IMR-90 (cell line): Measurements from ENCODE around the gene BCL2L15. TPM values are rescaled to one million over a fixed set of nuclear protein-coding genes. Genes with fewer than 3 reads are reported as not detected.

ENCODE experiments used
- ATAC-seq: fragments of 200-7000 bp; cut with Tn5 transposase; 2 replicates; pipeline ENCODE4 v1.9.1; 2020; ENCODE audit warnings: low read depth, mild to moderate bottlenecking, moderate library complexity
- BruUV-seq: library from RNA; stranded (reverse); fragments of 400-500 nt; replicated peaks from 2 replicates; lab custom pipeline; 2021; lab: Mats Ljungman, UMichigan
- CTCF ChIA-PET: fragments of 300-600 bp; formaldehyde crosslinking; extraction: SDS; loops from one replicate; lab custom pipeline; 2021; ENCODE audit warnings: antibody characterized with exemption; lab: Yijun Ruan, JAX
- POLR2A ChIA-PET: fragments of 300-600 bp; sonication (Branson Sonifier 250); formaldehyde crosslinking; loops from one replicate; lab custom pipeline; 2022; ENCODE audit warnings: antibody characterized with exemption; ENCODE audit not compliant: unreplicated experiment; lab: Charles Lee
- DNase-seq: peaks from one replicate; pipeline ENCODE4 v3.0.0; 2013
- H2AFZ ChIP-seq: replicated peaks from 2 replicates; pipeline ENCODE3; 2013; ENCODE audit warnings: low read length, mild to moderate bottlenecking; ENCODE audit not compliant: poor library complexity
- H2AK5ac ChIP-seq: 2 replicates; pipeline ENCODE4 v1.6.1; 2013; ENCODE audit warnings: low read depth, low read length, inconsistent platforms
- H2AK9ac ChIP-seq: replicated peaks from 2 replicates; pipeline ENCODE3; 2013; ENCODE audit warnings: mild to moderate bottlenecking, low read depth, low read length, moderate library complexity; ENCODE audit not compliant: poor library complexity
- H2BK120ac ChIP-seq: 2 replicates; pipeline ENCODE4 v1.6.1; 2013; ENCODE audit warnings: low read depth, low read length, inconsistent platforms
- H2BK15ac ChIP-seq: 3 replicates; pipeline ENCODE4 v1.6.1; 2013; ENCODE audit warnings: low read depth, low read length, inconsistent platforms
- H2BK20ac ChIP-seq: 2 replicates; pipeline ENCODE4 v1.6.1; 2013; ENCODE audit warnings: low read depth, mild to moderate bottlenecking, inconsistent platforms, low read length, moderate library complexity
- H2BK5ac ChIP-seq: 2 replicates; pipeline ENCODE4 v1.6.1; 2013; ENCODE audit warnings: mild to moderate bottlenecking, low read depth, low read length, inconsistent platforms; ENCODE audit not compliant: poor library complexity, severe bottlenecking
- H3K14ac ChIP-seq: replicated peaks from 2 replicates; pipeline ENCODE4 v1.6.1; 2013; ENCODE audit warnings: low read depth, low read length, inconsistent platforms
- H3K18ac ChIP-seq: 2 replicates; pipeline ENCODE4 v1.6.1; 2013; ENCODE audit warnings: low read depth, low read length, control low read depth
- H3K23ac ChIP-seq: 2 replicates; pipeline ENCODE4 v1.6.1; 2013; ENCODE audit warnings: low read depth, low read length, inconsistent platforms
- H3K27ac ChIP-seq: 2 replicates; pipeline ENCODE4 v1.5.1; 2013; ENCODE audit warnings: mild to moderate bottlenecking, control low read depth, low read length; ENCODE audit not compliant: insufficient read depth
- H3K27me3 ChIP-seq: 2 replicates; pipeline ENCODE4 v1.6.1; 2013; ENCODE audit warnings: low read length; ENCODE audit not compliant: control insufficient read depth, insufficient read depth
- H3K36me3 ChIP-seq: 2 replicates; pipeline ENCODE4 v1.6.1; 2013; ENCODE audit warnings: low read length, mixed read lengths; ENCODE audit not compliant: control insufficient read depth, insufficient read depth
- H3K4ac ChIP-seq: 2 replicates; pipeline ENCODE4 v1.6.1; 2013; ENCODE audit warnings: low read depth, low read length, inconsistent platforms
- H3K4me1 ChIP-seq: 2 replicates; pipeline ENCODE4 v1.6.1; 2013; ENCODE audit warnings: low read length, mixed read lengths; ENCODE audit not compliant: control insufficient read depth, insufficient read depth
- H3K4me2 ChIP-seq: 2 replicates; pipeline ENCODE4 v1.6.1; 2013; ENCODE audit warnings: low read depth, mild to moderate bottlenecking, control low read depth, low read length, moderate library complexity
- H3K4me3 ChIP-seq: 2 replicates; pipeline ENCODE4 v1.5.1; 2013; ENCODE audit warnings: low read depth, mild to moderate bottlenecking, control low read depth, low read length, moderate library complexity; ENCODE audit not compliant: insufficient read depth
- H3K56ac ChIP-seq: 2 replicates; pipeline ENCODE4 v1.6.1; 2013; ENCODE audit warnings: low read length, inconsistent platforms; ENCODE audit not compliant: insufficient read depth; ENCODE audit errors: extremely low read depth
- H3K79me1 ChIP-seq, 2 experiments: 2 replicates each; pipeline ENCODE4 v1.6.1; 2013; ENCODE audit warnings: low read length in 2 of 2, inconsistent platforms in 1 of 2, low read depth in 1 of 2
- H3K9ac ChIP-seq: 2 replicates; pipeline ENCODE4 v1.6.1; 2013; ENCODE audit warnings: low read depth, low read length, control low read depth
- H3K9me1 ChIP-seq: 2 replicates; pipeline ENCODE4 v1.6.1; 2013; ENCODE audit warnings: low read length, inconsistent platforms; ENCODE audit not compliant: insufficient read depth
- H3K9me3 ChIP-seq: 2 replicates; pipeline ENCODE4 v1.6.1; 2013; ENCODE audit warnings: low read length; ENCODE audit not compliant: control insufficient read depth, insufficient read depth
- H4K20me1 ChIP-seq: 2 replicates; pipeline ENCODE4 v1.6.1; 2013; ENCODE audit warnings: low read length, inconsistent platforms; ENCODE audit not compliant: insufficient read depth
- H4K5ac ChIP-seq: 2 replicates; pipeline ENCODE4 v1.6.1; 2013; ENCODE audit warnings: mild to moderate bottlenecking, low read depth, low read length, control low read depth
- H4K8ac ChIP-seq, 2 experiments: 2 replicates each; pipeline ENCODE4 v1.6.1; 2013; ENCODE audit warnings: low read depth in 2 of 2, low read length in 2 of 2, control low read depth in 1 of 2, inconsistent platforms in 1 of 2
- H4K91ac ChIP-seq: 2 replicates; pipeline ENCODE4 v1.6.1; 2013; ENCODE audit warnings: low read depth, low read length, inconsistent platforms; ENCODE audit not compliant: insufficient read depth
- CEBPB ChIP-seq: IDR thresholded peaks from 2 replicates; pipeline ENCODE4 v1.6.1; 2012; ENCODE audit warnings: low read depth, low read length, improper control_type of control experiment
- CHD1 ChIP-seq: IDR thresholded peaks from 2 replicates; pipeline ENCODE4 v1.6.1; 2012; ENCODE audit warnings: low read depth, low read length, improper control_type of control experiment
- CTCF ChIP-seq: conservative IDR thresholded peaks from 2 replicates; pipeline ENCODE4 v1.5.1; 2012; ENCODE audit warnings: mild to moderate bottlenecking, low read depth, low read length, improper control_type of control experiment
- ELK1 ChIP-seq: fragments of 150-350 bp; IDR thresholded peaks from 2 replicates; pipeline ENCODE4 v1.6.1; 2016; ENCODE audit warnings: low read depth, mild to moderate bottlenecking, low read length, moderate library complexity, borderline replicate concordance
- MAFK ChIP-seq: IDR thresholded peaks from 2 replicates; pipeline ENCODE4 v1.6.1; 2012; ENCODE audit warnings: low read depth, low read length, improper control_type of control experiment
- POLR2A ChIP-seq: IDR thresholded peaks from 2 replicates; pipeline ENCODE4 v1.6.1; 2012; ENCODE audit warnings: mild to moderate bottlenecking, low read depth, low read length
- RAD21 ChIP-seq: IDR thresholded peaks from 2 replicates; pipeline ENCODE4 v1.6.1; 2012; ENCODE audit warnings: low read length, improper control_type of control experiment
- RCOR1 ChIP-seq: IDR thresholded peaks from 2 replicates; pipeline ENCODE4 v1.6.1; 2012; ENCODE audit warnings: mild to moderate bottlenecking, low read length, improper control_type of control experiment; ENCODE audit not compliant: insufficient replicate concordance
- RFX5 ChIP-seq: IDR thresholded peaks from 2 replicates; pipeline ENCODE4 v1.8.0; 2012; ENCODE audit warnings: low read depth, mild to moderate bottlenecking, low read length, moderate library complexity
- USF2 ChIP-seq: fragments of 150-350 bp; IDR thresholded peaks from 2 replicates; pipeline ENCODE4 v1.6.1; 2017; ENCODE audit warnings: mild to moderate bottlenecking, antibody characterized with exemption, low read length, low read depth
- WGBS, 2 experiments: methylation state at CpG; one replicate each; pipeline versions ENCODE4 v1.1.5 to v1.1.7; 2013; ENCODE audit warnings: missing lambda C conversion rate in 2 of 2; ENCODE audit not compliant: insufficient read length in 1 of 2; ENCODE audit errors: extremely low coverage in 2 of 2; 5-methylcytosine and 5-hydroxymethylcytosine counted together
- dilution Hi-C: fragments of 300-500 bp; cut with HindIII; formaldehyde crosslinking; loops from one replicate; pipeline ENCODE4 v1.14.3; 2018; ENCODE audit warnings: low sequenced_read_pairs; ENCODE audit not compliant: unreplicated experiment
- in situ Hi-C: fragments of 300-500 bp; cut with MboI; formaldehyde crosslinking; loops from 3 replicates; pipeline ENCODE4 v1.14.3; 2019; ENCODE audit warnings: low sequenced_read_pairs, inconsistent platforms, mixed read lengths
- intact Hi-C: fragments of 100-400 bp; cut with micrococcal nuclease; formaldehyde crosslinking; loops from 2 replicates; pipeline ENCODE4 v1.10.0; 2022
- polyA plus RNA-seq, 3 experiments: library from polyadenylated mRNA; depleted of rRNA; stranded (reverse); fragments of >200 nt; gene quantifications; 2 replicates each; pipeline ENCODE4 v1.2.3, GENCODE V29; 2012; ENCODE audit warnings: low replicate concordance in 1 of 3
- total RNA-seq: library from RNA; depleted of rRNA; stranded (reverse); fragments of >200 nt; gene quantifications from 2 replicates; pipeline ENCODE4 v1.2.3, GENCODE V29; 2012

The BCL2L15 gene
- total and polyA plus RNA-seq, 2 of the 4 experiments (the other 2 are of a cell fraction) = under 0.01 to 0.15 TPM

- Histone ChIP-seq H3K9ac (peak overlapping the region; percentile 65), H3K27ac (peak overlapping the region; percentile 52; the same call in 1 of the 2 replicates), H3K79me1 (peaks cover 29 to 44% of the 10 kb centered on the region in 2 experiments), H2BK20ac (no peak overlapping the region), H2BK15ac (no peak overlapping the region), H3K4me2 (peak overlapping the region; percentile 84), H4K20me1 (no peaks in the 10 kb centered on the region), H3K56ac (peak overlapping the region; percentile 73), H3K18ac (no peak overlapping the region; the same call in 1 of the 2 replicates), H2BK5ac (peak overlapping the region; percentile 7), H3K14ac (peak overlapping the region; percentile 49; the same call in 1 of the 2 replicates), H3K9me1 (peaks cover 3% of the 10 kb centered on the region), H4K5ac (no peak overlapping the region; the same call in 1 of the 2 replicates), H3K9me3 (no peaks in the 10 kb centered on the region), H3K4me3 (peak overlapping the region; percentile 58), H3K36me3 (peaks cover 5% of the 10 kb centered on the region; the same call in 1 of the 2 replicates), H2BK120ac (peak overlapping the region; percentile 16; the same call in 1 of the 2 replicates), H4K8ac (peak overlapping the region; percentile 41 to 72), H2AK5ac (peak overlapping the region; percentile 52), H2AFZ (peak overlapping the region; percentile 91), H3K27me3 (no peaks in the 10 kb centered on the region), H4K91ac (peak overlapping the region; percentile 62), H3K4me1 (no peaks in the 10 kb centered on the region), H3K4ac (peak overlapping the region; percentile 63), H3K23ac (peak overlapping the region; percentile 9), H2AK9ac (peak overlapping the region; percentile 96)
- DNase-seq (no peak), ATAC-seq (no peak)
- TSS peak; percentile 86 for BruUV-seq
- in situ Hi-C loops = loop anchor here (25.0 kb wide), 1 partner anchor 768 kb away; no protein-coding TSS in a partner anchor
- intact Hi-C loops = loop anchor here (1.0 to 10.0 kb wide), 5 partner anchors 24 to 511 kb away; partner anchors contain the start of genes HIPK1, MAGI3 and PHTF1
- WGBS, 2 experiments = 0% methylated on average over 3 of the region's 17 CpGs; no CpG with 5 or more reads in 1 of the 2 experiments
- TF ChIP-seq MAFK (no peak), RFX5 (no peak), ELK1 (no peak), USF2 (no peak), CHD1 (no peak), RAD21 (no peak), CEBPB (no peak), POLR2A (no peak), CTCF (no peak), RCOR1 (no peak)
- ChIA-PET CTCF (interaction anchor here (0.6 to 1.0 kb wide), 2 partner anchors 24 to 32 kb away, joined by 3 read pairs; partner anchors contain the start of gene HIPK1), POLR2A (no interaction called here)
- dilution Hi-C loops = no loop called here
Observed at GRCh38 chr1:113905435-113905861, 18.1 kb upstream of the BCL2L15 start.
